Measurements from ENCODE around the gene CXCR5.

CXCR5 gene

GRCh38 chr11:118914178-118914918 lies 30.7 kb downstream of the CXCR5 start:
- no peak for DNase-seq

- DNase-seq, result no peak
Measured at GRCh38 chr11:118914987-118915386, 31.3 kb downstream of the CXCR5 start.

GRCh38 chr11:118915396-118915795 lies 31.7 kb downstream of the CXCR5 start:
- no peak for DNase-seq

- DNase-seq, result no peak
Measured at GRCh38 chr11:118915941-118916841, 32.5 kb downstream of the CXCR5 start.

GRCh38 chr11:118916842-118917388 lies 33.2 kb downstream of the CXCR5 start:
- DNase-seq, result no peak

GRCh38 chr11:118917481-118918127 lies 33.9 kb downstream of the CXCR5 start:
- DNase-seq, result no peak

GRCh38 chr11:118918128-118918685 lies 34.5 kb downstream of the CXCR5 start:
- no peak for DNase-seq

GRCh38 chr11:118918686-118919280 lies 35.1 kb downstream of the CXCR5 start:
- DNase-seq, result no peak

GRCh38 chr11:118921121-118921928 lies 37.6 kb downstream of the CXCR5 start:
- no peak for DNase-seq

GRCh38 chr11:118921929-118922744 lies 38.4 kb downstream of the CXCR5 start:
- DNase-seq, result no peak

- DNase-seq, result no peak
Measured at GRCh38 chr11:118922745-118923627, 39.3 kb downstream of the CXCR5 start.

- DNase-seq, result no peak
Measured at GRCh38 chr11:118923721-118924587, 40.3 kb downstream of the CXCR5 start.

- DNase-seq, result no peak
Measured at GRCh38 chr11:118924591-118925585, 41.2 kb downstream of the CXCR5 start.

- DNase-seq, result no peak
Measured at GRCh38 chr11:118927554-118928100, 43.9 kb downstream of the CXCR5 start.

- peak; percentile 69 for DNase-seq
Measured at GRCh38 chr11:118928101-118928869, 44.6 kb downstream of the CXCR5 start.

GRCh38 chr11:118928870-118929500 lies 45.3 kb downstream of the CXCR5 start:
- no peak for DNase-seq

Data from NCI-H524 treated with DMSO at 0.1 percent for 48 hours (cell line).